HG03565 (cell line): ENCODE results near the gene NKX1-2.

ENCODE experiments used
- ATAC-seq: cut with Tn5 transposase; IDR thresholded peaks from one replicate; pipeline ENCODE4 v1.9.1; 2021; ENCODE audit warnings: mild to moderate bottlenecking, moderate library complexity; ENCODE audit not compliant: unreplicated experiment

The NKX1-2 gene

DNA sequence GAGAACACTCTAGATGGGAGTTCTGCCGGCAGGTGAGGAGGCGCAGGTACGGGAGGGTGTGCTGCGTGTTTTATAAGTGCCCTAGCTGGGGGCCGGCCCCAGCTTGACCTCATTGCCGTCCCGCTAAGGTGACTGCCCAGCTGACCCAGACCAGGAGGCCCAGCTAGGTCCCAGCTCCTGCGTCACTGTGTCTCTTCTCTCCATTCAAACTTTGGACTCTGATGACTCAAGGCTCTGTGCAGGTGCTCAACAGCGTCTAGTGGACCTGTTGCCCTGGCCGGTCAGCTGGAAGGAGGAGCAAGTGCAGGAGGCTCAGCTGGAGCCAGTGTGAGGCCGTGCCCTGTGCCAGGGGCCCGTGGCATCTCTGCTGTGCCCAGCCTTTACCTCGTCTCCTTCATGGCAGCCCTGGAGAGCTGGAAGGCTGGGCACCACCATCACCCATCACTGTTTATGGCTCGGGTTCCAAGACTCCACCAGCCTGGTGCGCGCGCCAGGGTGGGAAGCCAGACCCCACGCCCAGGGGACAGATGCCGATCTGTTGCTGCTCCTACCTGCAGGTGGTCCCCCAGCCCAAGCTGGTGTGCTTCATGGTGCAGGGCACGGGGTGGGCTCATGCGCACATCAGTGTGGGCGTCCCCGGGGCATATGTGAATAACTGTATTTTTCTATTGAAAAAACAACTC lies 26.3 kb upstream of the NKX1-2 start:
- ATAC-seq, result no peak

DNA sequence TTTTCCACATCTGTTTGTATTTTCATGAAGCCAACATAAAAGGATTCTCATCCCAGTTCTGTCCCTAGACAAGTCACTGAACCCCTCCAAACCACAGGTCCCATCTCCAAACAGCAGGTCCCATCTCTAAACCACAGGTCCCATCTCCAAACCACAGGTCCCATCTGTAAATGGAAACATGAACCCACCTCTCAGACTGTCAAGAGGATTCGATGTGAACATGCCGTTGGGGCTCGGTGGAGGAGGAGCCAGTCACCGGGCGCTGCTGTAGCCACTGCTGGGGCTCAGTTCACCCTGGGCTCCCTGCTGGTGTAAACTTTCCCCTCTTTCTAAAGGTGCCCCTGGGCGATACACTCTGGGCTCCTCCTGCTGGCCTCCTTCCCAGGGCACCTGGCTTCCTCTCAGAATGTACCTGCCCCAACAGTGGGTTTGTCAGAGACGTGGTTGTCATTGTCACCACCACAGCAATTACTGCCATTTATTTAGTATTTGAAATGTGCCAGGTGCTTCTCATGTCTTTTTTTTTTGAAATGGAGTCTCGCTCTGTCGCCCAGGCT lies 24.8 kb upstream of the NKX1-2 start:
- no peak for ATAC-seq

DNA sequence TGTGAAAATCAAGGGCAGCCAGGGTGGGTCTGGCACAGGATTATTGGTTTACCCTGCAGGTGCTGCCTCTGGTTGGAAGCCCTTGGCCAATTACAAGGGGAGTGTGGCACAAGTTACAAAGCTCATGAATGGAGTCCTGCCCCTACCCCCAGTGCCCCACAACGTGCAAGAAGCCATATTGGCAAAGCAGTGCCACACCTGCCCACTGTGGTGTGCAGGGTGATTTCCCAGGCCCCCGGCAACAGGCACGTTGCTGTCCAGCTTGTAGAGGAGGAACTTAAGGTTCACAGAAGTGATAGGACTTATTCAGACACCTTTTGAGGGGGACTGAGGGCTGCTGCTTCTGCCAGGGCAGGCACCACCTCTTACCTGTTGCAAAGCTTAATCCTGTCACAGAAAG lies 23.2 kb upstream of the NKX1-2 start:
- no peak for ATAC-seq

DNA sequence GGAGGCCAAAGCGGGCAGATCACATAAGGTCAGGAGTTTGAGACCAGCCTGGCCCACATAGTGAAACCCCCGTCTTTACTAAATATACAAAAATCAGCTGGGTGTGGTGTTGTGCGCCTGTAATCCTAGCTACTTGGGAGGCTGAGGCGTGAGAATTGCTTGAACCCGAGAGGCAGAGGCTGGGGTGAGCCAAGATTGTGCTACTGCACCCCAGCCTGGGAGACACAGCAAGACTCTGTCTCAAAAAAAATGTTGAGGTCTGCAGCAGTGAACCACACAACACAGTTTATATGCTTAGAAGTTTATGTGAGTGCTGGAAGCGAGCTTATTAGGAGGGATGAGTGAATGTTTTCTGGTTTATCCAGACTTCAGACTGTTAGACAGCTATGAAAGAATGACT lies 22.2 kb upstream of the NKX1-2 start:
- ATAC-seq, result no peak

DNA sequence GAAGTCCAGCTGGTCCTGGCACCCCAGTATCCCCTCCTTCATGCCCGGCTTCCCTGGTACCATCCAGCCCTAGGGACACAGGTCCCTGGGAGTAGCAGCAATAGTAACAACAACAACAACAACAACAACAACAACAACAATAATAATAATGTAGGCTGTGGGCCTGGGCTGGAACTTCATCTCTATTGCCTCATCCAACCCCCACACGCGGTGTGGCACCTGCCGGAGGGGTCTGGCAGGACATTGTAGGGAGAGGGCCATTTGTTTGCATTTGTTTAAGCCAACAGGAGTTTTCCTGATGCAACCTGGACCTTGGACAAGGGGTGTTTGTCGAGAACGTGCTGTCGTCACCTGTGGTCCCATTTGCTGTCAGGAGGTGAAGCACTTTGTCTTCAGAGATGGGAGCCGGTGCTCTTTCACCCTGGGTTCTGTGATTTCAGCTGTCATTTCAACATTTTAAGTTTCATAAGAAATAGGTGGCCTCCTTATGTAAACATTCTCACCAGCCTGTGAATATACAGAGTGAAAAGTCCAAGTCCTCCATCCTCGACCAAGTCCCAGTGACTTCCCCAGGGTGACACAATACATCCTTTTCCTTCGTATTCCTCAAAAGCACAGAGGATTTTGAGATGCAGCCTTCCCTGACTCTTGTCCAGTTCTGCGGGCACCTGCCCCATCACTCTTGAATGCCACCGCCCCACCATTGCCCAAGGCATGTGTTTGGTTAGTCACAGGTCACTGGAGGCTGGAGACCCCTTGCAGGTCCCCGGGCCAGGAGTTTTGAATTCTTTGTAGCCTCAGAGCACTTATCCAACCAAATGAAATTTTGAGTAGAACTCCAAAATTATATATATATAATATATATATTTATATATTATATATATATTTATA lies 21.0 kb upstream of the NKX1-2 start:
- no peak for ATAC-seq

DNA sequence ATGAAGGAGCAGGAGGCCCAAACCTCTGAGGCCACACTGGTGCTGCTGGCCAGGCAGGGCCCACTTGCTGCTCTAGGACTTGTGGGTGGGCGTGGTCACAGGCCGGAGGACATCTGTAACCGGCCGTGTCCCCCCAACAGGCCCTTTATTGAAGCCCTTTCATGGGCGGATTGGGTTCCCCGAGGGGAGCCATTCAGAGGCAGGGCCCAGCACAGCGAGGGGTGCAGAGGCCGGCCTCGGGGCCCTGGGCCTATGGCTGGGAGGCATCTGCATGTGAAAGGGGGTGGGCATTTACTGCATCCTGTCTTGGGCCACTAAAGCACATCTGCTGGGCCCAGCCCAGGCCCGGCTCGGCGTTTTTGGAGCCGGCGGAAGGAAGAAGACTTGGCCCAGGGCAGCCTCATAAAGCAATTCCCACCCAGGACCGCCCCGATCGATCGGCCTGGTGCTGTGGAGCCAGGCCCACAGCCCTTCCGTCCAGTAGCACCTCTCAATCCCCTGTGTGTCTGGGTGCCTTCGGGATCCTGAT lies 20.2 kb upstream of the NKX1-2 start:
- no peak for ATAC-seq

DNA sequence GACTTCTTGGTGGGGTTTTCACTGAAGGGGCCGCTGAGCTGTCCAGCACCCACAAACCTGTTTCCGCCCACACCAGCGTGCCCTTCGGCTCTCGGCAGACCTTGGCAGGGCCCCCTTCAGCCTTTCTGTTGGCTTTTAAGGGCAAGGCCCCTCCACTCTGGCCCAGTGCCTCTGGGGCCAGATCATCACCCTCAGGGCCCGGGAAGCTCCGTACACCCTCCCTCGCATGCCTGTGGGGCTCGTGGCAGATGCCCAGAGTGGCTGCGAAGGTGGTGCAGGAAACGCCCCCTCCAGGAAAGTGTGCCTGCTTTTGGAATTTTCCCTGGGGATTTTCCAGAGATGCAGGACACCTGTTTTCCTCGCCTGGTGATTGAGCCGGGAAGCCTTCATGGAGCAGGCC lies 18.8 kb upstream of the NKX1-2 start:
- no peak for ATAC-seq

DNA sequence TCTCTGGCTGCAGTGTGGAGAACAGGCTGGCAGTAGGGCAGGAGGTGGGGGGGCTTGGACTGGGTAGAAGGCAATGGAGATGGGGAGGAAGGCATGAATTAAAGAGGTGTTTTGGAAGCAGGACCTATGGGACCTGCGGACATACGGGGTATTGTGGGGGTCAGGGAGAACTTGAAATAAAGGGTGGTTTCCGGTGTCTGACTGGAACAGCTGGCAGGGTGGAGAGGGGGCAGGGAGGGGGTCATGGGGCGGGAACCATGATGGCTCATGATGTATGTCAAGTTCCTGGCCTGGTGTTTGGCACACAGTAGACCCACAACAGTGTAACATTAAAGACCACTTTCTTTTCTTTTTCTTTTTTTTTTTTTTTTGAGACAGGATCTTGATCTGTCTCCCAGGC lies 17.3 kb upstream of the NKX1-2 start:
- no peak for ATAC-seq

DNA sequence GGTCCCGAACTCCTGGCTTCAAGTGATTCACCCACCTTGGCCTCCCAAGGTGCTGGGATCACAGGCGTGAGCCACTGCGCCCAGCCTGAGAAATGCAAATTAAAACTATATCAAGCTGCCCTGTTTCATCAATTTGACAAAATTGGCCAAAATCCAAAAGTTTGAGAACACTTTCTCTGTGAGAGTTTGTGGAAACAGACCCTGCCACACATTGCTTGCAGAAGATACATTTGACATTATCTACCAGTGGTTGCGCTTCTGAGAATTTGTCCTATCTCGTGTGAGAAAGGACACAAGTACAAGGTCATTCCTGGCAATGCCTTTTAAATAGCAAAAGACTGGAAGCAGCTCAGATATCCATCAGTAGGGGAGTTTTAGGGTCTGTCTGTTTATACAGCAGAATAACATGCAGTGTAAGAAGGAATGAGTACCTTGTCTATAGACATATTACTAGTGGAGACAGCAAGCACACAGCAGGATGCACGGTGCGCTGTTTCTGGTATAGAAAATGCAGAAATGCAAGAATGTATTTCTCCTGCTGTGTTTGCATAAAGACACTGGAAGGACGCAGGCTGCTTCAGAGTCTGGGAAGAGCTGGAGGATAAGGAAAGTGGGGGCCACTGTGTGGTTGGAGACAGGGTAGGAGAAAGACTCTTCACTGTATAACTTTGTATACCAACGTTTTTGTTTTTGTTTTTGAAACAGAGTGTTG lies 16.1 kb upstream of the NKX1-2 start:
- no peak for ATAC-seq

DNA sequence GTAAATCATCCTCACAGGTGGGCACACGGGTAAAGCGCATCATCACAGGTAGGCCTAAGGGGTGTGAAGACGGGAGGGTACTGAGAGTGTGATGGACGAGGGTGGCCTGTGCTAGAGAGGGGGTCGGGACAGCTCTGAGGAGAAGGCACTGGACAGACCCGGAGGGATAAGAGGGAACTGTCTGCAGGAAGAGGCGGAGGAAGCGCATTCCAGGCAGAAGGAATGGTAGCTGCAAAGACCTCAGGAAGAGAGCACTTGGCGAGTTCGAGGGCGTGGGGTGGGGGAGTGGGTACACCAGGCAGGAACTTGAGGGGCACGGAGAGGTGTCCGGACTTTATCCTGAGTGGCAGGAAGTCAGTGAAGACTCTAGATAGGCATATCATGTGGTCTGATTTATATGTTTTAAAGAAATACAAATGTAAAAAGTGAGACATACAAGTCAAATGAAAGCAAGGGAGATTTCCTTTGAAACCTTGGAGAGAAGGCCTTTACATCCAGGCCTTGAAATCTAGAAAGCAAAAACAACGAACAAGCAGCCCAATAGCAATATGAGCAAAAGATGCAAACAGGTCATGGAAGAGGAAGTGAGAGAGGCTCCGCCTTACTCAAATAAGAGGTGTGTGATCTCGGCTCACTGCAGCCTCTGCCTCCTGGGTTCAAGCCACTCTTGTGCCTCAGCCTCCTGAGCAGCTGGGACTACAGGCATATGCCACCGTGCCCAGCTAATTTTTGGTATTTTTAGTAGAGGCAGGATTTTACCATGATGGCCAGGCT lies 15.4 kb upstream of the NKX1-2 start:
- ATAC-seq, result peak; percentile 38

DNA sequence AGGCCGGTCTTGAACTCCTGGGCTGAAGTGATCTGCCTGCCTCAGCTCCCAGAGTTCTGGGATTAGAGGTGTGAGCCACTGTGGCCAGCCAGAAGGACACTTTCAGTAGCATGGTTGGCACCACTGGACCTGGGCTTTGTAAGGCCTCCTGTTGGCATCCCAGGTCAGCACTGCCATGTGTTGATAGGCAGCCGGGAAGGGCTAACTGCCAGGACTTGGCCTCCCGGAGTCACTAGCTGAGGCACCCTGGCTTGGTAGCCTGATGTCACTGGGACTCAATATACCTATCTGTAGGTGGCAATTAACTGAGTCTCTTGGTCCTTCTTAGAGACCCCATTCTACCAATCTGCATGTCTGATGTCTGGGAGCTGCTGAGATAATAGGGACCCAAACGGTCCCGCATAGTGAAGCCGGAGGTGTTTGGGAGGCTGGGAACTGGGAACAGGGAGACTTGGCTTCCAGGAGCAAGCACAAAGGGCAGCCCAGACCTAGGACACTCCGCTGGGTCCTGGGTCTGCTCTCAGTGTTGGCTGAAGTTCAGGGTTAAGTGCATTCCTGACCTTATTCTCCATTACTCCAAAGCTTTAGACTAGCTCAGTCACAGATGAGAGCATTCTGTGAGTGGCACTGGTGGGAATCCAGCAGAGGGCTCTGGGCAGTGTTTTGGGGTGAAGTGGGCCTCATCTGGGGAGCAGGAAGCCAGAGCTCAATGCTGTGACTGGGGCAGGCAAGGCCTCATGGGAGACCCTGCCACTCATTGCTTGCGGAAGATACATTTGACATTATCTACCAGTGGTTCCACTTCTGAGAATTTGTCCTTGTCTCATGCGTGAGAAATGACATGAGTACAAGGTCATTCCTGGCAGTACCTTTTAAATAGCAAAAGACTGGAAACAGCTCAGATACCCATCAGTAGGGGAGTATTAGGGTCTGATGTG lies 14.5 kb upstream of the NKX1-2 start:
- ATAC-seq, result no peak

DNA sequence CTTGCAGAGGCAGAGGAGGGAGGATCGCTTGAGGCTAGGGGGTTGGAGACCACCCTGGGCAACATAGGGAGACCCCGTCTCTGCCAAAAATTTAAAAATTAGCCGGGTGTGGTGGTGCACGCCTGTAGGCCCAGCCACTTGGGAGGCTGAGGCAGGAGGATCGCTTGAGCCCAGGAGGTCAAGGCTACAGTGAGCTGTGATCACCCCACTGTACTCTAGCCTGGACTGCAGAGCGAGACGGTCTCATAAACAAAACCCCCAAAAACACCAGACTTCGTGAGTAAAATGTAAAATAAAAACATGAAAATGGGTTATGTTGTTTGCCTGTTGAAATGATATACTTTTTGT lies 12.5 kb upstream of the NKX1-2 start:
- no peak for ATAC-seq

DNA sequence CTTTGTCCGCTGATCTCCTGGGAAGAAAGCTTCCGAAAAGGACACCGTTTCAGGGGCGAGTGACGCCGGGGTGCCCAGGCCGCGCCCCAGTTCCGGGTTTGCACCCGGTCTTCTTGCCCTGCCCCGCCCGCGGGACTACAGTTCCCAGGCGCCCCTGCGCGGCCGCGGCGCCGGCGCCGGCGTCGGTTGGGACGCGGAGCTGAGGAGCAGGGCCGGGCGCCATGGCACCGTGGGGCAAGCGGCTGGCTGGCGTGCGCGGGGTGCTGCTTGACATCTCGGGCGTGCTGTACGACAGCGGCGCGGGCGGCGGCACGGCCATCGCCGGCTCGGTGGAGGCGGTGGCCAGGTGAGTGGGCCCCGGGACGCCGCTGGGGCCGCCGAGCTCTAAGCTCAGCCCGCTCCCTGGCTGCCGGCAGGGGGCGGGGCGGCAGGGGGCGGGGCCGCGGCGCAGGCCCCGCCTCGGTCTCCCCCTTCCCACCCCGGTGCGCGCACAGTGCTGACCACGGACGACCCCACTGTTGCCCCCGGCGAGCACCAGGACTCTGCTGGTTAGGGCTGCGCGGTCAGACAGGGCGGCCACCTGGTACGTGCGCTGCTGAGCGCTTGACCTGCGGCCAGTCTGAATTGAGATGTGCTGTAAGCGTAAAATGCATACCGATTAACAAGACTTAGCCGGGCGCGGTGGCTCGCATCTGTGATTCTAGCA lies 12.0 kb upstream of the NKX1-2 start, which contains the start of gene LHPP:
Gene LHPP, plus strand, starts transcription at position 182 of the 706 bp plus-strand sequence. Its CDS starts 40 bp downstream, at position 222.
- ATAC-seq, result peak; percentile 91

DNA sequence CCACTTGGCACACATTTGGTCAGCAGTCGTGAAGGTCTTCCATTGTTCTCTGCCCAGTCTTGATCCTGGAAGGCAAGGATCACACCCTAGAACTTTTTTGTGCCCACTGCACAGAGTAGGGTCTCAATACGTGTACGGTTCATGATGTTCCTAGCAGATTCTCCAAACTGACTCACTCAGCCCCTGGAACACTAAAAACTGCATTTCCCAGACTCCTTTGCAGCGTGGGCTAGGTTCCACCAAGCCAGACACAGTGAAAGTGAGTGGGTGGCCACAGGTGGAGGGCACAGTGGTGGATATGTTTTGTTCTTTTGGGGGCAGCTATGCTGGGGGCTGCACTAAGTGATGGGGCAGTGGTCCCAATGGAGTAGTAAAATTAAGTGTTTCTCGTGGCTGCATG lies 10.3 kb upstream of the NKX1-2 start:
- ATAC-seq, result no peak

DNA sequence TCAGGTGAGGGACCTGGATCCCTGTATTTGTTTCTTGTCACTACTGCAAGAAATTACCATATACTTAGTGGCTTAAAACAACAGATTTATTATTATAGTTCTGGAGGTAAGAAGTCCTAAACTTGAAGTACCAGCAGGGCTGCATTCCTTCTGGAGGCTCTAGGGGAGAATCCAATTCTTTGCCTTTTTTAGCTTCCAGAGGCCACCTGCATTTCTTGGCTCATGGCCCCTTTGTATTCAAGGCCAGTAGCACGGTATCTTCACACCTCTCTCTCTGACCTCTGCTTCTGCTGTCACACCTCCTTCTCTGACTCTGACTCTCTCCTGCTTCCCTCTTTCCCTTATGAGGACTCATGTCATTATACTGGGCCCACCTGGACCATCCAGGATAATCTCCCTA lies 9.6 kb upstream of the NKX1-2 start:
- ATAC-seq, result no peak

DNA sequence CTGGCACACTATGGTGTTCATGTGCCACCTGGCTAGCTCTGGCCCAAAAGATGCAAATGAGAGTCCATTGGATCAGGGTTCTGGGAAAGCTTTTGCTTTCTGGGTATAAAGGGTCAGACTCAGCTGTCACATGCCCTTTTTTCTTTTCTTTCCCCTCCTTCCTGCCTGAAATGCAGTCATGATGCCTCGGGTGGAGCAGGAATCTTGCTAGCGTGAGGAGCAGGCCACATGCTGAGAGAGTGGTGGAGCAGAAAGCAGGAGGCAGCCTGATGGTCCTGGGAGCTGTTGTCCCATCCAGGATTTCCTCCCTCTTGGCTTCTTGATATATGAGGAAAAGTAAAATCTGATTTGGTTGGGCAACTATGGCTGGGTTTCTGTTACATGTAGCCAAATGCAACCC lies 9.1 kb upstream of the NKX1-2 start:
- no peak for ATAC-seq

DNA sequence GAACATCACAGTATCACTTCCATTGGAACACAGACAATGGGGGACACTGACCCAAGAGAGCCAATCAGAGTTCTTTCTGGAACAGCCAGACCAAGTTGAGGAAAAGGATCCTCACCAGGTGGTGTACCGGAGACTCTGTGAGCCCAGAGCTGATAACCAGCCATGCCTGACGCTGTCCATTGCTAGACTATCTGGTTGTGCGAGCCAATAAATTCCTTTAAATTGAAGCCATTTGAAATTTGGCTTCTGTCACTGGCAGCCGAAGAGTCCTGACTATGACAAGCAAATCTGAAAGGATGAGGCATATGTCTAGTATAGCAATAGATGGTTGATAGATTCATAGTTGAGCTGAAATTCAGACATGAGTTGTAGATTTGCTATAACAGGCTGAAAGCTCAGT lies 8.6 kb upstream of the NKX1-2 start:
- no peak for ATAC-seq

DNA sequence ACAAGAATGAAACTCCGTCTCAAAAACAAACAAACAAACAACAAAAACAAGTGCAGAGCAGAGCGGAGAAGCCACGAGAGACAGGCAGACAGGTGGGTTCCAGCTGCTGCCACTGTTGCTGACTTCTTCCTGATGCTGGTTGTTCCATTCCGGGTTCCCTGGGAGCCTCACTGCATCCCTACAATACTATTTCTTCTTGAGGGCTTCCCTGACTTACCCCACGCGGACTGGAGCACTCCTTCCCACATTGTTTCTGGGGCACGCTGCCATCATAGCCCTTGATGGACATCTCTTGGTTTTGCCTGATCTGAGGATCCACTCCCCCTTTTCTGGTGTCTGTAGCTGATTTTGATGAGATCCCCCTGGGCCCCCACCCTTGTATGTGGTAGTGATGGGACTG lies 5.6 kb upstream of the NKX1-2 start:
- ATAC-seq, result no peak
